Urinary bladder (tissue), 4 donors: Measurements from ENCODE around the gene NOX3. TPM values are rescaled to one million over a fixed set of nuclear protein-coding genes. Genes with fewer than 3 reads are reported as not detected.

Source experiments
- DNase-seq: peaks from one replicate; pipeline ENCODE4 v3.0.0-alpha.2; 2015; ENCODE audit errors: extremely low spot score
- H3K27ac ChIP-seq: one replicate; pipeline ENCODE4 v1.5.1; 2013; ENCODE audit warnings: low read depth, mild to moderate bottlenecking, moderate library complexity
- H3K36me3 ChIP-seq: one replicate; pipeline ENCODE4 v1.6.1; 2013; ENCODE audit warnings: mild to moderate bottlenecking, moderate library complexity; ENCODE audit not compliant: insufficient read depth
- H3K4me1 ChIP-seq: one replicate; pipeline ENCODE4 v1.6.1; 2013; ENCODE audit warnings: mild to moderate bottlenecking, moderate library complexity; ENCODE audit not compliant: insufficient read depth
- H3K4me3 ChIP-seq: one replicate; pipeline ENCODE4 v1.5.1; 2013; ENCODE audit warnings: low read depth, low read length
- WGBS: extraction: QIAGEN DNeasy Blood & Tissue Kit; methylation state at CpG from one replicate; pipeline ENCODE4 v1.1.7; 2013; 5-methylcytosine and 5-hydroxymethylcytosine counted together
- polyA plus RNA-seq: library from polyadenylated mRNA; stranded (reverse); fragments of 200-250 nt; gene quantifications from one replicate; pipeline ENCODE4 v1.2.3, GENCODE V29; 2013
- total RNA-seq: library from RNA; depleted of rRNA; stranded (reverse); fragments of >200 nt; gene quantifications from one replicate; pipeline ENCODE4 v1.2.3, GENCODE V29; 2014
- donor health status: healthy with polysubstance abuse.
- donor health status: healthy.

NOX3 gene
- total and polyA plus RNA-seq, 2 donors: not detected

DNA sequence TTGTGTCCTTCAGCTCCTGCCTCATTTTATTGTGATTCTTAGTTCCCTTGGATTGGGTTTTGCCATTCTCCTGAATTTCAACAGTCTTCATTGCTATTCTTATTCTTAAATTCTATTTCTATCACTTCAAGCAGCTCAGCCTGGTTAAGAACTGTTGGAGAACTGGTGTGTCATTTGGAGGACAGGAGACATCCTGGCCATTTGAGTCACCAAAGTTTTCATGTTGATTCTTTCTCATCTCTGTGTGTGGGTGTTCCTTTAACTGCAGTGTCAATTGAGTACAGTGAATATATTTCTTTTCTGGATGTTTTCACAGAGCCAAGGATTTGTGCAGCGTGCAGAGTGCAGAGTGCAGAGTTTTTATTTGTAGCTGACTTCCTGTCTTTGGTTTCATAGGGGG, 107.8 kb downstream of the NOX3 start:
- H3K36me3 ChIP-seq: no peaks in the 10 kb centered on the region
- no peak for DNase-seq
- H3K4me1 ChIP-seq: no peaks in the 10 kb centered on the region
- H3K4me3 ChIP-seq: no peak overlapping the region
- no peak overlapping the region for H3K27ac ChIP-seq
- 73% methylated on average over 1 of the region's 1 CpG for WGBS

DNA sequence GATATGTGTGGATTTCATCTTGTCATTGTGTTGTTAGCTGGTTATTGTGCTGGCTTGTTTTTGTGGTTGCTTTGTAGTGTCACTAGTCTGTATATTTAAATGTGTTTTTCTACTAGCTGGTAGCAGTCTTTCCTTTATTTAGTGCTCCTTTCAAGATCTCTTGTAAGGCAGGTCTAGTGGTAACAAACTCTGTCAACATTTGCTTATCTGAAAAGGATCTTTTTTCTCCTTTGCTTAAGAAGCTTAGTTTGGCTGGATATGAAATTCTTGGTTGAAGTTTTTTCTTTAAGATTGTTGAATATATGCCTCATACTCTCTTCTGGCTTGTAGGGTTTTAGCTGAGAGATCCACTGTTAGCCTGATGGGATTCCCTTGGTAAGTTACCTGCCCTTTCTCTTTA, 108.7 kb downstream of the NOX3 start:
- no peak for DNase-seq
- H3K4me3 ChIP-seq: no peak overlapping the region
- no peak overlapping the region for H3K27ac ChIP-seq
- H3K4me1 ChIP-seq: no peaks in the 10 kb centered on the region
- no peaks in the 10 kb centered on the region for H3K36me3 ChIP-seq

Other genes with a start within 250 kb of the NOX3 start
- not detected for gene CLDN20, start 191.8 kb downstream of the NOX3 start, total RNA-seq
- 0.06 TPM for gene CLDN20, start 191.8 kb downstream of the NOX3 start, polyA plus RNA-seq
- 27.4 TPM for gene TFB1M, start 141.4 kb downstream of the NOX3 start, total RNA-seq
- gene TFB1M, start 141.4 kb downstream of the NOX3 start, polyA plus RNA-seq: 9.8 TPM